Skeletal muscle cell (primary cell): ENCODE data around the gene ZDHHC18.
"Not testable (repeated sequence)": the region's sequence is repeated elsewhere in the genome, so short reads cannot be mapped to it uniquely, and the experiment has no call there.

ENCODE experiments used
- DNase-seq: peaks from one replicate; pipeline ENCODE4 v3.0.0-alpha.2; 2010; ENCODE audit warnings: low read depth
- H3K4me3 ChIP-seq: 2 replicates; pipeline ENCODE4 v1.5.1; 2011; ENCODE audit warnings: low read depth, mild to moderate bottlenecking, control low read depth, low read length, moderate library complexity

Gene ZDHHC18

GRCh38 chr1:26854906-26855305 is 28.4 kb downstream of the ZDHHC18 start:
- no peak overlapping the region for H3K4me3 ChIP-seq
- no peak for DNase-seq

- no peak for DNase-seq
- no peak overlapping the region for H3K4me3 ChIP-seq
These were observed 29.1 kb downstream of the ZDHHC18 start for GRCh38 chr1:26855636-26856035.

DNA sequence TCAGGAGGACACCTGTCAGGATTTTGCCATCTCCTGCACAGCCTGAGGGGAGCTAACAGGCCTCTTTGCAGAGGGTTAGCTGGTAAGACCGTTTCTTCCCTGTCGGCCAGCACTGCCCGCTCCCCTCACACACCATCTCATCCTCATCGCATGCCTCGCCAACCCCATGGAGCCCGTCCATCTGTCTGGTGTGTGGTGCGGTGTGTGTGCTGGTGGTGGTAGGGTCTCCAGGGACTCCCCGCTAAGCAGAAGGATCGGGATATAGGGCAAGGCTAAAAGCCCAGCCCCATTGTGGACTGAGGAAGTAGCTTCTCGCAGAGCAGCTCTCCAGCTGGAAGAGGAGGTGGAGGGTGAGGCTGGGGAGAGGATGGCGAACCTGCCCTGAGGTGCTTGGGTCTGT is 29.7 kb downstream of the ZDHHC18 start:
- H3K4me3 ChIP-seq, result no peak overlapping the region
- DNase-seq, result no peak

GRCh38 chr1:26856604-26857469 is 30.3 kb downstream of the ZDHHC18 start:
- no peak overlapping the region for H3K4me3 ChIP-seq
- no peak for DNase-seq

GRCh38 chr1:26857473-26858060 is 31.1 kb downstream of the ZDHHC18 start:
- DNase-seq, result no peak
- H3K4me3 ChIP-seq, result no peak overlapping the region

DNA sequence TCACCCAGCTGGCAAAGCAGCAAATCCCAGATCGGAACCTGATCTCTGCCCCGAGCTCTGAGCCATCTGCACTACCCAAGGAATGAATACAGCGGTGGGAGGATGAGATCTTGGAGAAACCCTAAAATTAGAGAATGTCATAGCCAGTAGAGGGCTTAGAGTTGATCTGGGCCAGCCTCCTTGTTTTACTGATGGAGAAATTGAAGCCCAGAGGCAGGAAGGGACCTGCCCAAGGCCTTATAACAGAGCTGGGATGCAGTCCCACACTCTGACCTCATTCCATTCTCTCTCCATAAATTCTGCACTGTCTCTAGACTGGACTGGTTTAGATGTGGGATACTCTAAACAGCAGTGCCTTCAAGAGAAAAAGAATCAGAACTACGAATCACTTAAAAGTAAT is 31.7 kb downstream of the ZDHHC18 start:
- H3K4me3 ChIP-seq, result no peak overlapping the region
- no peak for DNase-seq

GRCh38 chr1:26858891-26859640 is 32.6 kb downstream of the ZDHHC18 start:
- H3K4me3 ChIP-seq, result no peak overlapping the region
- no peak for DNase-seq

DNA sequence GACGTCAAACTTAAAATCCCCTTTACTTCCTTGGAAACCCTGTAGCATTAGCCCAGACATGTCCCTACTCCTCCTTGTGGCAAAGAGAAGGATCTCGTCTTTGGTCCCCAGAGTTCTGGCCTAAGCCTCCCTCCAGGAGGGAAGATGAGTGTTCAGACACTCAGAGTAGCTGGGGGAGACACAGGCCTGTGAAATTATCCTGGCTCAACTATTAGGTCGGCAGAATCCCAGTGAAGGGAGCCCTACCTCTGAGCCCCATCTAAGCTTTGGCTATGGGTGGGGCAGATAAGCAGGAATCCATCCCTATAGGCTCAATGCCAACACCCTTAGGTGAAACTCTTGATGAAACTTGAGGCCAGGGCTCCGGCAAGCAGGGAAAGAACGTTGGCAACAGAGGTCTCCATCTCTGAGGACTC is 34.8 kb downstream of the ZDHHC18 start:
- DNase-seq, result no peak
- no peak overlapping the region for H3K4me3 ChIP-seq

GRCh38 chr1:26861889-26862378 is 35.4 kb downstream of the ZDHHC18 start:
- no peak overlapping the region for H3K4me3 ChIP-seq
- DNase-seq, result no peak

- H3K4me3 ChIP-seq, result peak within 1 kb of the TSS; percentile 66
- DNase-seq, result no peak
These were observed 36.5 kb downstream of the ZDHHC18 start, which contains the start of gene SFN for GRCh38 chr1:26862781-26863684. Gene SFN (plus strand): TSS chr1:26863149. CDS start chr1:26863213, 64 bp downstream.

DNA sequence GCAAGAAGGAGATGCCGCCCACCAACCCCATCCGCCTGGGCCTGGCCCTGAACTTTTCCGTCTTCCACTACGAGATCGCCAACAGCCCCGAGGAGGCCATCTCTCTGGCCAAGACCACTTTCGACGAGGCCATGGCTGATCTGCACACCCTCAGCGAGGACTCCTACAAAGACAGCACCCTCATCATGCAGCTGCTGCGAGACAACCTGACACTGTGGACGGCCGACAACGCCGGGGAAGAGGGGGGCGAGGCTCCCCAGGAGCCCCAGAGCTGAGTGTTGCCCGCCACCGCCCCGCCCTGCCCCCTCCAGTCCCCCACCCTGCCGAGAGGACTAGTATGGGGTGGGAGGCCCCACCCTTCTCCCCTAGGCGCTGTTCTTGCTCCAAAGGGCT is 37.2 kb downstream of the ZDHHC18 start:
- DNase-seq, result no peak
- H3K4me3 ChIP-seq, result peak overlapping the region; percentile 66

GRCh38 chr1:26864610-26865480 is 38.4 kb downstream of the ZDHHC18 start:
- peak overlapping the region; percentile 66 for H3K4me3 ChIP-seq
- DNase-seq, result peak; percentile 89

- not testable (repeated sequence) for H3K4me3 ChIP-seq, DNase-seq
These were observed 46.6 kb downstream of the ZDHHC18 start for GRCh38 chr1:26873097-26873496.

GRCh38 chr1:26874896-26875295 is 48.4 kb downstream of the ZDHHC18 start:
- H3K4me3 ChIP-seq, result no peak overlapping the region
- no peak for DNase-seq

DNA sequence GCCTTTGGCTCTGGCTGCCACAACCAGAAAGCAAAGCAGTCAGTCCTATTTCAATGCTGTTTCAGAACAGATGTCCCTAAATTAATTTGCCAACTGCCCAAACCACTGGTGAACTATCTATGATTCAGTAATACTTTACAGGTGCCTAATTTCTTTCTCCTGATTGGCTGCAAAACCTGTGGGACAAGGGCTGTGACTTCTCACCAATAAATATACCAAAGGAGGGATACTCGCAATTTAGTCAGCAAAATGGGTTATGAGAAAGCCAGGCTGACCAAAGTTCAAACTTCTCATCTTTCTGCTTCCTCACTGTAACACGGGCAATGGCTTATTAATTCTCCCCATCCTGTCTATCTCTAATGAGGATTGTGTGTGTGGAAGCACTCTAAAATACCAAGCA is 50.8 kb downstream of the ZDHHC18 start:
- no peak for DNase-seq
- no peak overlapping the region for H3K4me3 ChIP-seq

DNA sequence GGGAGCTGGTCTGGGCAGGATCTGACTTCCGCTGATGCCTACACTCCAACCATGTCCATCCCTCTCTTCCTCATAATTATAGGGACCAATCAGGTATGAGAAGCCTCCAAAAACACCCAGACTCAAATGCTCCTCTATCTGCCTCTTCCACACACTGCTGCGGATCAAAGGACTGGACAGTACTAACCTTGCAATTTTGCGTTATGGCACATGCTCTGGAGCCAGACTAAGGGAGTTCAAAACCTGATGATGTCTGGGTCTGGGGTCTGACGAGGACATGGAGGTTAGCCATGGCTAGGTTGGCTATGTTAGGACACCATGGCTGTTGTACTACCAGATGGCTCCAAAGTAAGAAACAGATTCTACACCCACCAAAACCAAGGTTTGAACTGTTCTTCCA is 53.3 kb downstream of the ZDHHC18 start:
- H3K4me3 ChIP-seq, result no peak overlapping the region
- no peak for DNase-seq

- not testable (repeated sequence) for H3K4me3 ChIP-seq, DNase-seq
These were observed 55.1 kb downstream of the ZDHHC18 start for GRCh38 chr1:26881611-26882010.
